22Rv1 (cell line): ENCODE measurements around the gene DCAF10.
"Not testable (repeated sequence)": the region's sequence is repeated elsewhere in the genome, so short reads cannot be mapped to it uniquely, and the experiment has no call there.

Experiments
- CTCF ChIP-seq: fragments of 450-650 bp; IDR thresholded peaks from 2 replicates; pipeline ENCODE4 v1.5.1; 2017; ENCODE audit warnings: mild to moderate bottlenecking
- ZFX ChIP-seq: fragments of 450-650 bp; IDR thresholded peaks from 2 replicates; pipeline ENCODE4 v1.6.1; 2017; ENCODE audit warnings: antibody characterized with exemption, borderline replicate concordance

- not testable (repeated sequence) for TF ChIP-seq CTCF, ZFX
These were observed 48.5 kb upstream of the DCAF10 start for GRCh38 chr9:37752112-37752511.
